GM21381 (cell line): ENCODE results near the gene ZBTB24.

ENCODE experiments used
- ATAC-seq: cut with Tn5 transposase; IDR thresholded peaks from one replicate; pipeline ENCODE4 v1.9.1; 2021; ENCODE audit warnings: mild to moderate bottlenecking, moderate library complexity; ENCODE audit not compliant: unreplicated experiment

ZBTB24 gene

DNA sequence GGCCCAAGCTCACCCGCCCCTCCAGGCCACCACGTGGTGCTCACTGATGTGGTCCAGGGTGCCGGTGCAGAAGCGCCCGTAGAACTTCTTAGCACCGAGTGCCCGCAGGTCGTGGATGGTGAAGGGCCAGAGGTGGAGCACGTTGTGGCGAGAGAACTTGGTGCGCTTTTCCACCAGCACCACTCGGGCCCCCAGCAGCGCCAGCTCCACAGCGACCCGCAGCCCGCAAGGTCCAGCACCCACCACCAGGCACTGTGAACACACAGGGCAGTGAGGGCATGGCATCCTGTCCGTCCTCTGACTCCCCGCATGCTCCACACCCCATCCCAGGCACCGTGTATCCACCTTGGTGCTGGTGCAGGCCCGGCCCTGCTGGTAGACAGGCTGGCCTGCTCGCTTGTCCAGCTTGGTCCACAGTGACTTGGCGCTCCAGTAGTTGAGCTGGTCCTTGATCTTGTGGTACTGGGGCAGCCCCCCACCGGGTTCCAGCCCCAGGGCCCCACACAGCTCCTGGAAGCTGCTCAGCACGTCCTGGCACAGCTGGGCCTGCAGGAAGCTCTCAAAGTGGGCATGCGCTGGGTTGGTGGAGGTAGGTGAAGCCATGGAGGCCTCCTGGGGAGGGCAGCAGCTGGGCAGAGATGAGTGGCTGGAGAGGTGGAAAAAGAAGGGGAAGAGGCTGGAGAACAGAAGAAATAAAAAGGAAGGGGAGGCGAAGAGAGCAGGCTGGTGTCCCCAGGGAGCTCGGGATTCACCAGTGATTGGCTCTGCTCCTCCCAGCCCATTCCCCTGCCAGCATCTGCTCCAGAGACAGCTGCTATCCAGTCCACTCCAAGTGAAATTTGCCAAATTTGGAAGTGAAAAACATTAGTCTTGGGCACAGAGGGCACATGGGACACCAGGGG lies 29.2 kb downstream of the ZBTB24 start:
- ATAC-seq = no peak

DNA sequence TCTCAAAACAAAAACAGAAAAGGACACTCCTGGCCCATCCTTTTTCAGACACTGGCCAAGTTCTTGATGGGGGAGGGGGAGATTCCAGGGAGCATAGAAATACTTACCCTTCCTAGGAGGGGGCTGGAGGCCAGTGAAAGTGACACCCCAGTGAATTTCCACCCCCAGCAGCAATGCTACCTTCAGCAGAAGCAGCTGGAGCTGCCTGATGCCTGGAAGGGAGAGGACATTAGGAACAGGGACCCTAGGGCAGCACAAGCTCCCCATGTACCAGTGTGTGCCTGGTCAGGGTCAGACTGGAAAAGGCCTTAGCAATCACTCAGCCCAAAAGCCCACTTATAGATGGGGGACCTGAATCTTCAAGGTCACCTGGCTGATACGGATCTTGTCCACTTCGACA lies 29.9 kb downstream of the ZBTB24 start:
- ATAC-seq = no peak

DNA sequence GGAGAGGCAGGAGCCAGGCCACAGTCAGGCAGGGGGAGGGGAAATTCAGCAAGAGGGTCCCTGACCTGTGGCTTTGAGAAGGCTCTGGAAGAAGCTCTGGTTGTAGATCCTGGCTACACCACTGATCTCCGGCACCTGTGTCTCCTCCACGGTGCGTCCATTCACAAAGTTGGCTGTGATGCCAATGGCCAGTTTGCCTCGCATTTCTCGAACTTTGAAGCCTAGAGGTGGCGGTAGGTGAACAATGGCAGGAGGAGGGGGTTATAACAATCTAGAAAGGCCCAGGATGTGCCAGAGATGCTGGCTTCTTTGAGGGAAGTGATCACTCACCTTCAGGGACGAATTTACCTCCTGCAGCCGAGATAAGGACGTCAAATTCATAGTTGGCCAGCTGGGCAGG lies 30.8 kb downstream of the ZBTB24 start:
- ATAC-seq = no peak

DNA sequence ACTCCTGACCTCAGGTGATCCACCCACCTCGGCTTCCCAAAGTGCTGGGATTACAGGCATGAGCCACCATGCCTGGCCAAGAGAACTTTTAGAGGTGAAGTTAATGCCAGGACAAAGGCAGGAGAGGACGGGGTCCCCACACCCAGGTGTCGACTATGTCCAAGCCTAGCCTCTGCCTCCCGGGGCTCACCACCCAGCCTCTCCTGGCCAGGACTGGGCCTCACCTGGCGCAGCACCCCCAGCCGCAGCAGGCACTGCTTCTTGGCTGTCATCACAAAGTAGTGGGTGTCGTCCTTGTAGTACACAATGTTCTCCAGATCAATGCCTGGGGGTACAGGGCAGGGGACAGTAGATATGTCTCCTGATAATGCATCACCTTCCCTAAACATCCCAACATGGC lies 31.6 kb downstream of the ZBTB24 start:
- no peak for ATAC-seq

DNA sequence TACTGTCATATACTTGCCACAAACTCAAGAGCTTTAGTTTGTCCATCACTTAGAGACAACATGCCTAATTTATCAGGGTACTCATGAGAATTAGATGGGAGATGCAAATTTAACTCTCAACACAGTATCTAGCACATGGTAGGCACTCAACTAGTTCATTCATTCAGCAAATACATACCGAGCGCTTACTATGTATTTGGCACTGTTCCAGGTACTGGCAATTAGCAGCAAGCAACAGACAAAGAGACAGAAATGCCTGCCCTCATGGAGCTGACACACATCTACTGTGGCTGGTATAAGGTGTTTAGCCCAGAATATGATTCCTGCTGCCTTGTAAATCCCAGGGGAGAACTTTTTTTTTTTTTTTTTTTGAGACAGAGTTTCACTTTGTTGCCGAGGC lies 32.2 kb downstream of the ZBTB24 start:
- no peak for ATAC-seq

DNA sequence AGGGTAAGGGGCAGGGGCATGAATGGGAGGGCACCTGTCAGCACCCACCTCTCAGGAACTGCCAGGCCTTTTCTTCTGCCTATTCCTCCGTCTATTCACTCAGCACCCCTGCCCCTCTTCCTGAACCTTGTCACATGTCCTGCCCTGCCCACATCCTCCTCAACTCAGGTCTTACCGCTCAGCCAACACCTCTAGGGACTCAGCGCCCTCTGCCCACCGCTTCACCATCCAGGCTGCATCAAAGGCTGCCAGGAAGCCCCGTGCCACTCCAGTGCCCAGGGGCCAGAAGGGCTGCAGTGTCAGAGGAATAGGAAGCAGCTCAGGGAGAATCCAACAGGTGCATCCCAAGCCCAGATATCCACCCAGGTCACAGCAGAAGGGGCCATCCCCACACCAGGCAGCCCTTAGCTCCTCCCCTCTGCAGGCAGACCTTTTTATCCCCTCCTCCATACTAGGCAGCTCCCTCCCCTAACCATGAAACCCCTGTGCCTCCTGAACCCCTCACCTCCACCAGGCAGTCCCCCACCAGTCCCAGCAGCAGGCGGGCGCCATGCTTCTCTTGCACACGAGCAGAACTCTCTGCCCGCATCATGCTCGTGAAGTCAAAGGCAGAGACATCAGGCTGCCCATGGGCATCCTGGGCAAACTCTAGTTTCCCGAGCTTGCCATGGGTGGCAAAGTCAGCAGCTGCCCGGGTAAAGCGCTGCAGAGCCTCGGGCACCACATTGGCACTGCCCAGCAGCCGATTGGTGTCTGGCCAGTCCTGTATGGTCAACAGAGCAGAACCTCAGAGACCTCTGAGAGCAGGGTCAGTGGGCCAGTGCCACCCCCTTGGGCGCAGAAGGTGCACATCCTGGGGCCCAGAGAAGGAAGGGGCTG lies 33.0 kb downstream of the ZBTB24 start:
- no peak for ATAC-seq

DNA sequence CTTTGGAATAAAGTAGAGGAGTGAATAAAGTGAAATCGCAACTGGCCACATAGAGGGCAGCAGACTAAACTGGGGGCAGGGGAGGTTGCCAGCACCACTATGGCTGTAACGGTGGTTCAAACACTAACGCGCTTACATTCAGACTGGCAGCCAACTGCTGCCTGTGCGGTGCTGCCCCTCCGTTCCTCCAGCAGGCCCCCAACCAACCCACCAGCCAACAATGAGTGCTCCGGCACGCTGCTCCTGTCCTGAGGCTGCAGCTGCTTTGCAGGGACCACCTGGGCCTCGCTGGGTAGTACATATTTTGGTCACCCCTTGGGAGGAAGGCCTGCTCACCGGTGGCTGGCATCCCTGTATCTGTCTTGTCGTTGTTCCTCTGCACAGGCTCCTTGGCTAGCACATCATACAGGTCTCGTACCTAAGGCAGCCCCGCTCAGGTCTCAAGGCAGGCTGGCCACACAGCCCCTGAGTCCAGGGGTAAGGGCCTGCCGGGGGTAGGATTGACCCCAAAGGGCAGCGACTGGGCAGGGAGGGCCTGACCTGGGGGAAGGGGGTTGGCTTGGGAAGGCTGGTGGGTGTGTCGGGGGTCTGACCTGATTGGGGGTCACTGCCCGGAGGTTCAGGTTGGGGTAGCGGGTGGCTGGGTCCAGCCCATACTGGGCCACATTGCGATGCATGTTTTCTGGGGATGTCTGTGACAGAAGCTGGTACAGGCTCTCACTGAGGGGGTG lies 33.8 kb downstream of the ZBTB24 start:
- ATAC-seq = no peak

DNA sequence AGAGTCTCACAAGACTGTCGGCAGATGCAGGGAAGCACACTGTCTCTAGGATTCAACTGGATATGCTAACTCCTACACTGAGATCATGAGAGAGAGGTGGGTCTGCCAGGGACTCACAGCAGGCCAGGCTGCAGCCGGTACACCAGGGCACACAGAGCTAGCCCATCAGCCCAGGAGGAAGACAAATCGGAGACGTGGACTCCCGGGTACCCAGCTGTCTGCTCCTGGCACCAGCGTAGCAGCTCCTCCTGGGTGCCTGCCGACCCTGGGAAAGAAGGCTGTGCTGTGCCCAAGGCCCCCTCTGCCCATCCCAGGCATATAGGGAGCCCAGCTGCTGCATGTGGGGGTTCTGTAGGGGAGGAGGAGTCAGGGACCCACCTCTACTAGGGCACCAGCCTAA lies 34.4 kb downstream of the ZBTB24 start:
- no peak for ATAC-seq

DNA sequence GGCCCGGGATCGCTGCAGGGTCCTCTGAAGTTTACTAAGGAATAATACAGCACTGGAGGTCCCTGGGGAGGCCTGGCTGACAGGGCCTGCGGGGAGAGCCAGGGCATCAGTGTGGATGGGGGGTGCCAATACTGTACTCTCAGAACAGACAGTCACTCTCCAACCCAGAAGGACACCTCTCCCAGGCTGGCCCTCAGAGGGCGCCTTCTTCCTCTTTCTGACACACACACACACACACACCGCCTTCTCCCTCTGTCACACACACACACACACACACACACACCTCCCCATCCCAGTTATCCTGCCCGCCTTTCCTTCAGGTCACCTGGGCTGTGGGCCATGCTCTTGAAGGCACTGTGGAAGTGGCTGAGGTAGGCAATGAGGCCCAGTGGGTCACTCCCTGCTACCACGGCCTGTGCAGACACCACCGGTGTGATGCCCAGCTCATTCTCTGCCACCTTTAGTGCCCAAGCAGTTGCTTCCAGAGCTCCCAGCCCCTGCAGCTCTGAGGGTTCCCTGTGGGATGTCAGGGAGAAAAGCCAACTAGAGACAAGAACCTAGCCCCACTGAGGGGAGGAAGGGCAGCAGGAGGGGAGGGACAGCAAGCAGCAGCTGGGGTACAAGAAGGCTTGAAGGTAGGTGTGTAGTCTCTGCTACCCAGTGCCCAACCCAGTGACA lies 35.0 kb downstream of the ZBTB24 start:
- no peak for ATAC-seq

DNA sequence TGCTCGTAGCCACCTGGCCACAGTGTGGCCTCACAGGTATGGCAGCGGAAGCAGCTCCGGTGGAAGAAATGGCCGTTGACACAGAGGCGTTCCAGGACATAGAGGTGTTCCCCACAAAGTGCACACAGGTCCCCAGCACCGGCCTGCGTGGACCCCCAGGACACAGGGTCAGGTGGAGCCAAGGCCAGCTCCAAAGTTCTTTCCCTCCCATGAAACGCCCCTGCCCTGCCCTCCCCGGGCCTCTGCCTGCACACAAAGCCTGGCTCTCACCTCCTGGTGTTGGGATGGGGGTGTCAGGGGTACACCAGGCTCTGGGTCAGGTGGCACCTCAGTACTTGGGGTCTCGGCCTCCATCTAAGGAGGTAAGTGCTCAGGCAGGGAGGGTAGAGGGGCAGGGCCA lies 35.9 kb downstream of the ZBTB24 start:
- no peak for ATAC-seq

DNA sequence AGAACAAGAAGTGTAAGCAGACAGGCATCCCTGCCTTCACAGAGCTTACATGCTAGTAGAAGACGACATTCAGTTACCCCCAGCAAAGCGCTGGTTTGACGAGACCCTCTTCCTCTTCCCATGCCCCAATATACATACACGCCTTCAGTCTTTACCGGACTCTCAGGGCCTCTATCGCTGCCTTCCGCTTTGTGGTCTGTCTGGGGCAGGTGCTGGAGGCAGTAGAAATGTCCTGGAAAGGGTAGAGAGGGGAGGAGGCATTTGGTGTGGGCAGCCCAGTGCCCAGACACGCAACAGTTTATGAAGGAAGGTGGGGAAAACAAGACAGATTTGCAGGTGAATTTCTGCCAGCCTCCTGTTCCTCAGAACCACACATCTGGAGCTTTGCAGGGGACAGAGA lies 36.5 kb downstream of the ZBTB24 start:
- no peak for ATAC-seq

DNA sequence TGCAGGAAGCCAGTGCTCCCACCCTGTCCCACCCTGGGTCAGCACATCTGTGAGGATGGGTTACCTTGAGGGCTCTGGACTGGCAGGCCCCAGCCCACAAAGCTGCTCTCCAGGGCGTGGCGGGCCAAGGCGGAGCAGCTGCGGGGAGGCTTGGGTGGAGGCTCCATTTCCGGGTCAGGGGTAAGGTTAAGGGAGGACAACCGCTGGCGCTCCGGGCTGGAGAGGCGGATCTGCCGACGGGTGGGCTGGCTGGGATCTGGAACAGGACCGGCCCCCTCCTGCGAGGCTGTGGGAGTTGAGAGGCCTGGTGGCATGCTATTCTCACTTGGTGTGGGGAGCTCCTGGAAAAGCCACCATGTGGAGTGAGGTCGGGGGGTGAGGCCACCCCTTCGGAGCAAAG lies 36.9 kb downstream of the ZBTB24 start:
- no peak for ATAC-seq

DNA sequence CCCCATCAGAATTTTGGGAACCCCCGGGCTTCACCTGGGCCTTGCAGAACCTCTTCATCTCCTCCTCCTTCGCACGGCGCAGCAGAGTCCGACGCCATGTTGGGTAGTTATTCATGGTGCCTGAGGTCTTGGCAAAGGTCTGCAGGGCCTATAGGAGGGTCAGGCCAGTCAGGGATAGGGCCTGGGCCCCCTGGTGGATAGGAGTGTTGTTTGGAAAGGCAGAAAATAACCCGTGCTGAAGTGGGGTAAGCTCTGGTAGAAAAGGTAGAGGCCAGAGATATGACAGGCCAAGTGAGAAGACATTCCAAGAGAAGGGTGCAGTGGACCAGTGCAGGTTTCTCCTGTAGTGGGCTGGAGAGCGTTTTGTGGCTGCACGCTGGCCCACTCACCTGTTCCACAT lies 37.6 kb downstream of the ZBTB24 start:
- ATAC-seq = no peak

DNA sequence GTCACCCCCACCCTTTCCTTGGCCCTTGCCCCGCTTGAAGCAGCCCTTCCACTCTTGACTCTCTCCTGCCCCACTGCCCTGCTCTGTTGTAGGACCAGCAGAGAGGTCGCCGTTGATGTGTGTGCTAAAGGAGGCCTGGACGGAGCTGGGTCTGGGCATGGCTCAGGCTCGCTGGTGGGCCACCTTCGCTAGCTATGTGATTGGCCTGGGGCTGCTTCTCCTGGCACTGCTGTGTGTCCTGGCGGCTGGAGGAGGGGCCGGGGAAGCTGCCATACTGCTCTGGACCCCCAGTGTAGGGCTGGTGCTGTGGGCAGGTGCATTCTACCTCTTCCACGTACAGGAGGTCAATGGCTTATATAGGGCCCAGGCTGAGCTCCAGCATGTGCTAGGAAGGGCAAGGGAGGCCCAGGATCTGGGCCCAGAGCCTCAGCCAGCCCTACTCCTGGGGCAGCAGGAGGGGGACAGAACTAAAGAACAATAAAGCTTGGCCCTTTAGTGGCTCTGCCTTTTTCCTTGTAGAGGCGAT lies 39.5 kb downstream of the ZBTB24 start:
- no peak for ATAC-seq

DNA sequence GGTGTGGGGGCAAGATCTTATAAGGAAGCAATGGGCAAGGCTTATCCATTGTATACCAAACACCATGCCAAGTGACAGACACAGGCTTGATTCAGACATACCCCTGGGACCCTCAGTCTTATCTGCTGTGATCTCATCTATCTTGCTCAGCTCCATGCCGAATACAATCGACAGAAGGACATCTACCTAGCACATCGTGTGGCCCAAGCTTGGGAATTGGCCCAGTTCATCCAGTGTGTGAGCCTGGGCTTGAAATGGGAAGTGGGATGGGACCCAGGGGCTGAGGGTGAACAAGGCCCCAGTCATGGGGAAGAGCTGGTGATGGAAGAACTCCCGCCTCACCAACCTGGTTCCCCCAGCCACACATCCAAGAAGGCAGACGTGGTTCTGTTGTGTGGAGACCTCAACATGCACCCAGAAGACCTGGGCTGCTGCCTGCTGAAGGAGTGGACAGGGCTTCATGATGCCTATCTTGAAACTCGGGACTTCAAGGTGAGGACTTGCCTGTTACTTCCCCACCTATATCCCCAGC lies 40.6 kb downstream of the ZBTB24 start:
- ATAC-seq = no peak

DNA sequence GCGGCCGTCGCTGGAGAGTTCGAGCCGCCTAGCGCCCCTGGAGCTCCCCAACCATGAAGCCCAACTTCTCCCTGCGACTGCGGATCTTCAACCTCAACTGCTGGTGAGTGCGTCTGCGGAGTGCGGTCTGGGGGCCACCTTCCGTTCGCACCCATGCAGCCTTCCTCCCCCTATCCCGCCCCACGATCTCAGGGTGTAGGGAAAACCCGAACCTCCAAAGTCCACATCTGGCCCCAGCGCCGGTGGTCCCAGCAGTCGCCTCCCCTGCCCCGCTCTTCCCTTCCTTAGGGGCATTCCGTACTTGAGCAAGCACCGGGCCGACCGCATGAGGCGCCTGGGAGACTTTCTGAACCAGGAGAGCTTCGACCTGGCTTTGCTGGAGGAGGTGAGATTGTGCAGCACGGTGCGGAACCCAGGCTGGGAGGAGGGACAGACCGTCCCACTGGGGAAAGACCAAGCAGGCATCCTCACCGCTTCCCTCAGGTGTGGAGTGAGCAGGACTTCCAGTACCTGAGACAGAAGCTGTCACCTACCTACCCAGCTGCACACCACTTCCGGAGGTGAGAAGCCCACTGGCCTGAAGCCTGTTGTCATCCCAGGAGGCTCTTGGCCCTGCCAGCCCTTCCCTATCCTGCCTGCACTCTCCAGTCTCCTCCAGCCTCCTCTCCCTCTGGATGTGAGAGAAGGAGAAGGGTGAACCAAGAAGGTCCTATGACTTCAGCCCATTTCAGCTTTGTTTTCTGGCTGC lies 41.8 kb downstream of the ZBTB24 start:
- ATAC-seq = peak; percentile 9

DNA sequence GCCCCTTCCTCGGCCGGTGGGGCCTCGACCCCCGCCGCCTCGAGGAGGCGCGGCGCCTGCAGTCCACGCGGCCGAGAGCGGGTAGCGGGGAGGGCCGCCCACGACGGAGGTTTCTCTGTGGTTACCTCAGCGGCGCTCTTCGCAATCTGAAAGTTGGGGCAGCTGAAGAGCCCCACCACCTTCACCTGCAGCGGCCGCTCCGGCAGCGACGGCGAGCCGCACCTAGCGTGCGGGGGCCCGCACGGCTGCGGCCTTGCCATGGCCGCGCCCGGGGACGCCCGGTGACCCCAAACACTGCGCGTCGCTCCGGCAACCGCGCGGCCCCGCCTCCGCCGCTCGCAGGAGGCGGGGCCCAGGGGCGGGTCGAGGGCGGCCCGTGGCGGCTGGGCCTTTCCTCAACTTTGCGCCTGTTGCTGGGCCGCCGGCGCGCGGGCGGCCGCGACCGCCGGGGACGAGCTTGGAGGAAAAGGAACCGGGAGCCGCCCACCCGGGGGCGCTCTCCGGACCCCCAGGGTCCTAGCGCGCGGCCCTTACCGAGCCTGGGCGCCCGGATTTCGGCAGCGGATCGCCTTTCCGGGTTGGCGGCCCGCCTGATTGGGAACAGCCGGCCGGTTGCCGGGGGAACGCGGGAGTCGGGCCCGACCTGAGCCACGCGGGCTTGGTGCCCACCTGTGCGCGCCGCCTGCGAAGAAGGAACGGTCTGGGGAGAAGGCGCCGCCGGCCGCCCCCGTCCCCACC lies 42.5 kb downstream of the ZBTB24 start, which contains the start of the genes PPIL6 and SMPD2:
TSS of gene PPIL6 (minus strand) at position 298 of the 738 bp plus-strand sequence. CDS start at position 260, 38 bp downstream.
TSS of gene SMPD2 (plus strand) at position 394 of the 738 bp plus-strand sequence. CDS start 398 bp downstream, outside the sequence.
- peak; percentile 93 for ATAC-seq

DNA sequence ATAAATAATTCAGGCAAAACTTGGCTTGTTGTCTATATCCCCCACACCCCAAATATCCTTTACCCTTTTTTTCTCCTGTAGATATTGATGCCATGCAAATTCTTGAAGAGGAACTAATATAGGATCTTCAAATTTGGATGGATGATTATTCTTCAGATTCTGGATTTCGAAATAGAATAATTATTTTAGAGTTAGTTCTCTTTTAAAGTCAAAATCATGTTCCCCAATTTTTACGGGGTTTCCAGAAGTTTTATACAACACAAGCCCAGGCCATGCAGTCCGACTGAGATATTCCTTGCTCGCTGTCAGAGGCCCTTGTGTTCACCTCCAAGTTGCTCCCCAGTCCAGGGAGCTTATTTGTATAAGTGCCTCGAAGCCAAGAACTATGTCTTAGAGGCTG lies 47.0 kb downstream of the ZBTB24 start:
- ATAC-seq = no peak

DNA sequence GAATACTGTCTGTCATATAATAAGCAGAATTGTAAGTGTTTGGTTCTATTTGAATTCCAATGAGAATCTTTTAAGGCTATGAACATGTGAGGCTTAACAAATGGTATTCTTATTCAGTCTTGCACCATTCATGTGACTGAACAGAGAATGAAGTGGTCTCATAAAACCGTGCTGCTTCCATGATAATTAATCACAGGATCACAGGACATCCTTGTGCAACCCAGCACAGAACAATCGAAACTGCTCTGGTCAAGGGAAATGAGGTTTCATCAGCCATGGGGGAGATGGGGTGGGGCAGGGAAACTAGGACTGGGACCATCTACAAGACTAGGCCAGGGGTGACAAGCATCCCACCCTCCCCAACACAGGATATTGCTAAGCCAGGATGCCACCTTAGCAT lies 48.6 kb downstream of the ZBTB24 start:
- no peak for ATAC-seq
